KOPT-K1 (cell line): Measurements from ENCODE around the gene SOX6.

Experiments
- H3K27ac ChIP-seq: fragments of 200-600 bp; sonication (generic); 2 replicates; pipeline ENCODE4 v1.5.1; 2016; ENCODE audit warnings: antibody characterized with exemption, mild to moderate bottlenecking, low read depth, low read length; ENCODE audit not compliant: poor library complexity, severe bottlenecking
- H3K36me3 ChIP-seq: fragments of 200-600 bp; sonication (generic); 2 replicates; pipeline ENCODE4 v1.5.1; 2017; ENCODE audit warnings: antibody characterized with exemption, mild to moderate bottlenecking, low read length, moderate library complexity; ENCODE audit not compliant: insufficient read depth
- H3K9me3 ChIP-seq: fragments of 200-600 bp; sonication (generic); 2 replicates; pipeline ENCODE4 v1.5.1; 2017; ENCODE audit warnings: antibody characterized with exemption, low read length, mild to moderate bottlenecking; ENCODE audit not compliant: insufficient read depth, poor library complexity, severe bottlenecking

SOX6 gene

GRCh38 chr11:16013649-16014275, 342.6 kb downstream of the SOX6 start:
- H3K27ac ChIP-seq: no peak overlapping the region
- H3K9me3 ChIP-seq: no peaks in the 10 kb centered on the region
- no peaks in the 10 kb centered on the region for H3K36me3 ChIP-seq

- H3K27ac ChIP-seq: no peak overlapping the region
- H3K9me3 ChIP-seq: no peaks in the 10 kb centered on the region
- no peaks in the 10 kb centered on the region for H3K36me3 ChIP-seq
Observed at GRCh38 chr11:16013242-16013641, 343.1 kb downstream of the SOX6 start.

GRCh38 chr11:16012125-16012751, 344.1 kb downstream of the SOX6 start:
- Histone ChIP-seq H3K27ac (no peak overlapping the region), H3K9me3 (no peaks in the 10 kb centered on the region), H3K36me3 (no peaks in the 10 kb centered on the region)

- no peak overlapping the region for H3K27ac ChIP-seq
- H3K36me3 ChIP-seq: no peaks in the 10 kb centered on the region
- no peaks in the 10 kb centered on the region for H3K9me3 ChIP-seq
Observed at GRCh38 chr11:16011396-16011795, 344.9 kb downstream of the SOX6 start.

- no peak overlapping the region for H3K27ac ChIP-seq
- no peaks in the 10 kb centered on the region for H3K9me3 ChIP-seq
- no peaks in the 10 kb centered on the region for H3K36me3 ChIP-seq
Observed at GRCh38 chr11:16009021-16009420, 347.3 kb downstream of the SOX6 start.

- Histone ChIP-seq H3K36me3 (no peaks in the 10 kb centered on the region), H3K27ac (no peak overlapping the region), H3K9me3 (no peaks in the 10 kb centered on the region)
Observed at GRCh38 chr11:16007514-16007913, 348.8 kb downstream of the SOX6 start.

GRCh38 chr11:16002942-16003341, 353.4 kb downstream of the SOX6 start:
- Histone ChIP-seq H3K36me3 (no peaks in the 10 kb centered on the region), H3K27ac (no peak overlapping the region), H3K9me3 (no peaks in the 10 kb centered on the region)

GRCh38 chr11:16001899-16002426, 354.4 kb downstream of the SOX6 start:
- Histone ChIP-seq H3K9me3 (no peaks in the 10 kb centered on the region), H3K36me3 (no peaks in the 10 kb centered on the region), H3K27ac (no peak overlapping the region)

DNA sequence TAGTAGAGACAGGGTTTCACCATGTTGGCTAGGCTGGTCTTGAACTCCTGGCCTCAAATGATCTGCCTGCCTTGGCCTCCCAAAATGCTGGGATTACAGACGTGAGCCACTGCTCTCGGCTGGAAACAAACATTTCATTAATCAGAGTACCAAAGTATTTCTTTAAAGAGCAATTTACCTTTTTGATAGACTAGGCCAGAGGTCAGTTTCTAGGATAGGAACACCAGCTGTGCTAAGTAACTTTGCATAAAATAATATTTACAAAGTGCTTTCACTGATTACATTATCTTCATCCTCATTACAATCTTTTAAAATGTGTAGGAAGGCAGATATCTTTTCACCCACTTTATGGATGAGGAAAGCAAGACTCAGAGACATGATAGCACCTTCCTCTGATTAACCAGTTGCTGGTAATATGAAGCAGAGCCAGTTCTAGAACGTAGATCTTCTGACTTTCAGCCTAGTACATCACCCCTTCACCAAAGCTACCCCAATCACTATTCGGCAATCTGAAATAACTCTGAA, 355.2 kb downstream of the SOX6 start:
- no peaks in the 10 kb centered on the region for H3K36me3 ChIP-seq
- H3K9me3 ChIP-seq: no peaks in the 10 kb centered on the region
- H3K27ac ChIP-seq: no peak overlapping the region

DNA sequence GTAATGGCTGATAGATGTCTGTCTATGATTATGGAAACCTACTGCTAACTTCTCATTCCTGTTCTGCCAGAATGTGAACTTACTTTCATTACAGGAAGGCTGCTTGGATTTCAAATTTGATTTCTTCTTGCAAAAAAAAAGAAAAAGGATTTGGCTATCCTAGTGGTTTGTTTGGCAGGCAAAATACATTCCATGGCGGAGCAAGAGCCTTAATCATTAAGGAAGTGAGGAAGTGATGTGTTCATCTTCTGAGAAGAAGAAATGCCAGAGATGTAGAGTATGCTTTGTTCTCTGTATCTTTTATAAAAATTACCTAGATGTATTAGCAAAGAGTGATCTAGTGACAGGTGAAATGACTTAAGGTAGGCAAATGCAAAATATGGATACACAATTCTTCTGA, 356.3 kb downstream of the SOX6 start:
- Histone ChIP-seq H3K9me3 (no peaks in the 10 kb centered on the region), H3K36me3 (no peaks in the 10 kb centered on the region), H3K27ac (no peak overlapping the region)

DNA sequence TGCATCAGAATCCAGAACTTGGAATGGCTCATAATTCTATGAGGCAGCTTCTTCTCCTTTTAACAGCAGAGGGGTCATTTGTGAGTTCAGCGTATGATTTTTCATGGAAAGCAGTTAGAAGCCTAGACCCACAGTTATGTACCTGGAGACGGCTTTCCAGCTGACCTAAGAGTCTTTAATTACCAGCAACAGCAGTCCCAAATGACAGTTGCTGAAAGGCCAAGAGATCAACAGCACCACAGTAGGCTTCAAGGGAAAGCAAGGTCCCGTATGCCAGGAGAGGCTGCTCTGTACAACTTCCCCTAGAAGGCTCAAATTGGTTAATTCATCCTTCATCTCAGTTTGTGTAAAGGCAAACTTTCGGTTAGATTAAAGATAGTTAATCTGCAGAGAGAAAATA, 363.0 kb downstream of the SOX6 start:
- Histone ChIP-seq H3K9me3 (no peaks in the 10 kb centered on the region), H3K27ac (no peak overlapping the region), H3K36me3 (no peaks in the 10 kb centered on the region)

DNA sequence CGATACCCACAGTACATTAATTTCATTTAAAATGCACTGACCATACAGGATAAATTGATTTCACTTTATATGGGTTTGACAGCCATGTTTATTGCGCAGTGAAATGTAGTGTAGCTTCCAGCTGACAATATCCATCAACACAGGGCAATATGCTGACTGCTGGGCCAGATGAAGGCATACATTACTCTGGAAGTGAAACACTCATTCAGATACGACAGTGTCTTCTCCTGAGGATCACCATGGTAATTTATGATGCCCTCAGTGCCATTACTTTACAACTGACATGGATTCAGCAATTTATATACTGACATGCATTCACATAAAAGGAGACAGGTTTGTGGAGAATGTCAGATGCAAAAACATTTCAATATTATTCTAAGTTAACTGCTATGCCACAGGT, 365.1 kb downstream of the SOX6 start:
- Histone ChIP-seq H3K27ac (no peak overlapping the region), H3K36me3 (no peaks in the 10 kb centered on the region), H3K9me3 (no peaks in the 10 kb centered on the region)

- H3K36me3 ChIP-seq: no peaks in the 10 kb centered on the region
- no peaks in the 10 kb centered on the region for H3K9me3 ChIP-seq
- no peak overlapping the region for H3K27ac ChIP-seq
Observed at GRCh38 chr11:15989685-15990084, 366.7 kb downstream of the SOX6 start.

DNA sequence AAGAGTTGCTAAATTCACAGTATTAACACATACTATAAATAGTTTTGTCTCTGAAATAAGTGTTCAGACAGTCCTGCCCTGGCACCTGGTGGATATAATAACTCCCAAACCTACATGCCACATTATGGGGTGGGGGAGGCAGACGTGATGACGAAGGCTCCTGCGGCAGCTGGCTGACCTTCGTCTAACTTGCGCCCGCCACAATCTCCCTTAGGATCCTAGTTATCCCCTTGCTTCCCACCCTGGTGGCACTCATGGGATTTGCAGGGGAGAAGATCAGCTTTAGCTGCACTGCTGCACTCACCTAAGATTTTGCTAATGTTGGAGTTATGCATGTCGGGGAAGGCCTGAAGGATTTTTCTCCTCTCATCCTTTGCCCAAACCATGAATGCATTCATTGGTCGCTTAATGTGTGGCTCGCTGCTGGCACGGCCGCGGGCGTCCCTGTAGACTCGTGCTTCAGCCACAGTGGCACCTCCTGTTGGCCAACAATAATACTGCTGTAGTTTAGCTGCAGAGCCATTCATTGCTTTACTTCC, 367.6 kb downstream of the SOX6 start:
- Histone ChIP-seq H3K36me3 (no peaks in the 10 kb centered on the region), H3K27ac (no peak overlapping the region), H3K9me3 (no peaks in the 10 kb centered on the region)

- Histone ChIP-seq H3K36me3 (no peaks in the 10 kb centered on the region), H3K27ac (no peak overlapping the region), H3K9me3 (no peaks in the 10 kb centered on the region)
Observed at GRCh38 chr11:15988016-15988550, 368.3 kb downstream of the SOX6 start.
